Measurements from ENCODE around the gene PKIG. TPM values are rescaled to one million over a fixed set of nuclear protein-coding genes. Genes with fewer than 3 reads are reported as not detected.

PKIG gene
- total RNA-seq, 1 donor from 2014 or later = 8.4 TPM

DNA sequence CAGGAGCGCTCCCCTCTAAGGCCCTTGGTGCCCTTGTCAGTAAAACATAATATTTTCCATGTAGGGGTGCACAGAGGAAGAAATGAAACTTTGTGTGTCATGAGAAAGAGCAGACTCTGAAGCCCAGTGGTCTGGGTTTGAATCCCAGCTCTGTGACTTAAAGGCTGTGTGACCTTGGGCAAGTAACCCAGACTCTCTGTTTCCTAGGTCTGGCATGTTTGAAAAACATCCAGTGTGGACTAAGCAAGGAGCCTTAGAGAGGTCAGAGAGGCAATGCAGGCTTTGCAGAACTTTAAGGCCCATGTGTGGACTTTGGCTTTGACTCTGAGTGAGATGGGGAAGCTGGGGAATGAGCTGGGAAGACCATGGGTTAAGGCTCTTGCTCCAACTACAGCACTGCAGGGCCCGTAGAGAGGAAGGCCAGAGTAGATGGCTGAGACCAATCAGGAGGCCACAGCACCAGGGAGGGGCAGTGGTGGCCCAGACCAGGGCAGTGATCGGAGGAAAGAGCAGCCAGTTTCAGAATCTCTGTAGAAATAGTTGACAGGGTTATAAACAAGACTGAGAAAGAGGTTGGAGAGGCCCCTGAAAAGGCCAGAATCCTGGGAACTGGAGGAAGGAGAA, 50.9 kb downstream of the PKIG start:
- Histone ChIP-seq H3K27me3 (ENCODE audit: control insufficient read depth, insufficient read depth, low read length) (no peaks in the 10 kb centered on the region), H3K4me3 (ENCODE audit: low read depth, low read length) (no peak overlapping the region), H3K36me3 (ENCODE audit: control insufficient read depth, insufficient read depth, low read length) (no peaks in the 10 kb centered on the region)
- TF ChIP-seq, protein P1, sequence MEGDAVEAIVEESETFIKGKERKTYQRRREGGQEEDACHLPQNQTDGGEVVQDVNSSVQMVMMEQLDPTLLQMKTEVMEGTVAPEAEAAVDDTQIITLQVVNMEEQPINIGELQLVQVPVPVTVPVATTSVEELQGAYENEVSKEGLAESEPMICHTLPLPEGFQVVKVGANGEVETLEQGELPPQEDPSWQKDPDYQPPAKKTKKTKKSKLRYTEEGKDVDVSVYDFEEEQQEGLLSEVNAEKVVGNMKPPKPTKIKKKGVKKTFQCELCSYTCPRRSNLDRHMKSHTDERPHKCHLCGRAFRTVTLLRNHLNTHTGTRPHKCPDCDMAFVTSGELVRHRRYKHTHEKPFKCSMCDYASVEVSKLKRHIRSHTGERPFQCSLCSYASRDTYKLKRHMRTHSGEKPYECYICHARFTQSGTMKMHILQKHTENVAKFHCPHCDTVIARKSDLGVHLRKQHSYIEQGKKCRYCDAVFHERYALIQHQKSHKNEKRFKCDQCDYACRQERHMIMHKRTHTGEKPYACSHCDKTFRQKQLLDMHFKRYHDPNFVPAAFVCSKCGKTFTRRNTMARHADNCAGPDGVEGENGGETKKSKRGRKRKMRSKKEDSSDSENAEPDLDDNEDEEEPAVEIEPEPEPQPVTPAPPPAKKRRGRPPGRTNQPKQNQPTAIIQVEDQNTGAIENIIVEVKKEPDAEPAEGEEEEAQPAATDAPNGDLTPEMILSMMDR (IDR thresholded peaks at IDR 0.05; ENCODE audit: insufficient read depth, low read length, severe bottlenecking) = no peak
- FAIRE-seq (peak; percentile 62), DNase-seq (ENCODE audit: low read depth) (no peak)

DNA sequence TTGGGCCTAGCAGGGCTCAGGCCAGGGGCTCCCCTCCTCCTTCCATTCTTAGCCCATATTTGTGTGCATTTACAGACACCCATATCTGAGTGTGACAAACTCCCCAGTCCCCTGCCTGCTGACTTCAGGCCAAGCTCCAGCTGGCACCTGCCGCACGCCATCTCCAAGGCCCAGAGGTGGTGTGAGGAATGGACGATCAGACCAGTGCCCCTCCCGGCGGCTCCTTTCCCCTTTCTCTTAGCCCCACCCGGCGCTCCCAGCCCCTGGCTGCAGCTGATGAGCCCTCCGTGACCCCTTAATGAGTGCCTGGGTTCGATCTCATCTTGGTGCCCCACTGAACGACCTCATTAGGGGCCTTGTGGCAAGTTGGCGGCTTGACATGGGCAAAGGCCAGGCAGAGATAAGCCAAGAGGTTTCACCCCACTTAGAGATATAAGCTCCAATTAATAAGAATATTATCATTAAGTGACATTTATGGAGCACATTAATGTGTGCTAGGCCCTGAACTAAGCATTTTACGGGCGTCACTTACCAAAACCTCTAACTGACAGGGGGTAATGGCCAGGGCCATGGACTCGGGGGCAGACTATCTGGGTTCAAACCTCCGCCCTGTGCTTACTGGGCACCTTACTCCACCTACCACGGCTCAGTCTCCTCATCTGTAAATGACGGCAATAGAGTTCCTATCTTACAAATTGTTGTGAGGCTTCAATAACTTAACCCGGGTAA, 51.7 kb downstream of the PKIG start:
- FAIRE-seq = no peak
- TF ChIP-seq, protein P1 (IDR thresholded peaks at IDR 0.05; ENCODE audit: insufficient read depth, low read length, severe bottlenecking) = no peak
- DNase-seq (ENCODE audit: low read depth) = no peak
- Histone ChIP-seq H3K36me3 (ENCODE audit: control insufficient read depth, insufficient read depth, low read length) (no peaks in the 10 kb centered on the region), H3K27me3 (ENCODE audit: control insufficient read depth, insufficient read depth, low read length) (no peaks in the 10 kb centered on the region), H3K4me3 (ENCODE audit: low read depth, low read length) (no peak overlapping the region)

DNA sequence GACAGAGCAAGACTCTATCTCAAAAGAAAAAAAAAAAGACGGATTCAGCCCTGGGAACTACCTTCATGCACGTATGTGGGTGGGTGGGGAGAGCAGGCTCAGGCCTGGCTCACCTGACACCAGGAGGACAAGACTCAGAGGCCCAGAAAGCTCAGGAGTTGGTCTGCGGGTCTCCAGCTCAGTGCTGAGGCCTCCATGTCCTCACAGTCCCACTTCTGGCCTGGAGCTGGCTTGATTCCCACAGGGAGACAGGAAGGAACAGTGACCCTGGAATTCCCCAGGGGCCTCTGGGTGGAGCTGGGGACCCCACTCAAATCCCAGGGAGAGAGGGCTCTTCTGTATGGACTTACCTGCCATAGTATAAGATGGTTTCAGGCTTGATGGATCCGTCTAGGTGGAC, 53.5 kb downstream of the PKIG start:
- DNase-seq (ENCODE audit: low read depth) (no peak), FAIRE-seq (no peak)
- no peaks in the 10 kb centered on the region for H3K36me3 ChIP-seq (ENCODE audit: control insufficient read depth, insufficient read depth, low read length)
- no peak overlapping the region for H3K4me3 ChIP-seq (ENCODE audit: low read depth, low read length)
- TF ChIP-seq, protein P1 (IDR thresholded peaks at IDR 0.05; ENCODE audit: insufficient read depth, low read length, severe bottlenecking) = no peak
- no peaks in the 10 kb centered on the region for H3K27me3 ChIP-seq (ENCODE audit: control insufficient read depth, insufficient read depth, low read length)

DNA sequence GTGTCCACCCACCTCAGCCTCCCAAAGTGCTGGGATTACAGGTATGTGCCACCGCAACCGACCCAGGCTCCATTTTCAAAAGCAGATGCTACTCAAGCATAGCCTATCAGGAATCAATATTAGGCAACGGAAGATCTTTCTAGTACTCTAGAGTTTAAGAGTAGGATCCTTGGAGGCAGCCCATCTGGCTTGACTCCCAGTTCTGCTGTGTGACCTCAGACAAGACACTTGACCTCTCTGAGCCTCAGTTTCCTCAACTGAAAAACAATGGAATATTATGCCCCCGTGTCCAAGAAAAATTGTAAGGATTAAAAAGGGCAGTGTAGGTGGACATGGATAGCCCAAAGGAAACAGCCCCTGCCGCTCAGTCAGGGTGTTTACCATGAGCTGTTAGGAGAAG, 54.7 kb downstream of the PKIG start:
- no peaks in the 10 kb centered on the region for H3K36me3 ChIP-seq (ENCODE audit: control insufficient read depth, insufficient read depth, low read length)
- DNase-seq (ENCODE audit: low read depth) (no peak), FAIRE-seq (no peak)
- TF ChIP-seq, protein P1 (IDR thresholded peaks at IDR 0.05; ENCODE audit: insufficient read depth, low read length, severe bottlenecking) = no peak
- no peaks in the 10 kb centered on the region for H3K27me3 ChIP-seq (ENCODE audit: control insufficient read depth, insufficient read depth, low read length)
- H3K4me3 ChIP-seq (ENCODE audit: low read depth, low read length) = no peak overlapping the region

DNA sequence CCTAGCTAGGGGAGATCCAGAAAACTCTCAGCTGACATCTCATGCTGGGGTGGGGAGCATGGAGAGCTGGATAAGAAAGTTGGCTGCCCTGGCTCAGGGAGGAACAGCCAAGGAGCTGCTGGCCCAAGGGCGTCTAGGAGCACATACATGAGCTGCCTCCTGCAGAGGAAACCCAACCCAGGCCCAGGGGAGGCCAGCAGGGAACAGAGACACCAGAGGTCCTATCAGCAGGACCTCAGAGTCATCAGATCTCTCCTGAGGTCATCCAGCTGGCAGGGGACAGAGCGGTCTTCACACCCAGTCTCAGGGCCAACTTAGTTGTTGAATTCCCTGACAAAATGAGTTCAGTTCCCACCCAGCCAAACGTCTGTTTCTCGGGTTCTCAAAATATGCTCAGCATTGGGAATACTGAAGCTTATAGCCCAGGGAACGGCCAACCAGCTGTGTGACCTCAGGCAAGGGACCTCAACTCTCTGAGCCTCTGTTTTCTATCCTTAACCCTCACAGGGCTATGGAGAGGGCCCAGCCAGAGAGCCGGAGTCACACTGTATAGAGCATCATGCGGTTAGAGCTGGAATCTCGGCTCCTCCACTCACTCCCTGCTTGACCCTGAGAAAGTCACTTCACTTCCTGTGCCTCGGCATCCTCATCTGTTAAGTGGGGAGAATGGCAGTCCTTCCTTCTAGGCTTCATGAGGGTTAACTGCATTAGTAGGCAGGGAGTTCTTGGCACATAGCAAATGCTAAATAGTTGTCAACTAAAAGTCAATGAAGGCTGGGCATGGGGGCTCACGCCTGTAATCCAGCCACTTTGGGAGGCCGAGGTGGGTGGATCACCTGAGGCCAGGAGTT, 55.4 kb downstream of the PKIG start:
- H3K4me3 ChIP-seq (ENCODE audit: low read depth, low read length) = no peak overlapping the region
- no peaks in the 10 kb centered on the region for H3K27me3 ChIP-seq (ENCODE audit: control insufficient read depth, insufficient read depth, low read length)
- H3K36me3 ChIP-seq (ENCODE audit: control insufficient read depth, insufficient read depth, low read length) = no peaks in the 10 kb centered on the region
- FAIRE-seq (no peak), DNase-seq (ENCODE audit: low read depth) (no peak)
- TF ChIP-seq, protein P1 (IDR thresholded peaks at IDR 0.05; ENCODE audit: insufficient read depth, low read length, severe bottlenecking) = no peak

All from bronchial epithelial cell (primary cell).